LHCN-M2 (cell line): ENCODE data around the gene FAM20C. TPM values are rescaled to one million over a fixed set of nuclear protein-coding genes. Genes with fewer than 3 reads are reported as not detected.
"Not testable (repeated sequence)": the region's sequence is repeated elsewhere in the genome, so short reads cannot be mapped to it uniquely, and the experiment has no call there.

Experiments
- DNase-seq: peaks from one replicate; pipeline ENCODE4 v3.0.0-alpha.2; 2012; ENCODE audit warnings: low read depth
- total RNA-seq: library from RNA; depleted of rRNA; stranded (reverse); fragments of >200 nt; gene quantifications from 2 replicates; pipeline ENCODE4 v1.2.3, GENCODE V29; 2014

The FAM20C gene
- total RNA-seq, 1 experiment from 2014 or later, result 36.4 TPM

GRCh38 chr7:173209-173918 lies 19.0 kb upstream of the FAM20C start:
- no peak for DNase-seq

DNA sequence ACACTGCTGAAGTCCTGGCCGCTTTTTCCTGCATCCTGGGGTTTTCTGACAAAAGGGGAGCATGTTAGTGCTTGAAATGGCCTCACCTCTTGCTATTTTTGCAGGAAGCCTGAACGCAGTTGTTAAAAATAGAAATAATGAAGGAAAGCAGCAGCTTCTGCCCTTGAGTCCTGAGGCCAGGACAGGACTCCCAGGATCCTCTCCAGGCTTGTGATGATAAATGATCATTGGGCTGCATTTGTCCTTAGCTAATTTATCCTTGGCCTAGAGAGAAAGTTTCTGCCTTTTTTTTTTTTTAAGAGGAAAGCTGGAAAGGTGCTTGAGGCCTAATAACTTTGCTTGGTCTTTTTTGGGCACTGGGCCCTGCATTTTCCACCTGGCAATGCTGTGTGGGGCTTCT lies 17.7 kb upstream of the FAM20C start:
- DNase-seq, result no peak

DNA sequence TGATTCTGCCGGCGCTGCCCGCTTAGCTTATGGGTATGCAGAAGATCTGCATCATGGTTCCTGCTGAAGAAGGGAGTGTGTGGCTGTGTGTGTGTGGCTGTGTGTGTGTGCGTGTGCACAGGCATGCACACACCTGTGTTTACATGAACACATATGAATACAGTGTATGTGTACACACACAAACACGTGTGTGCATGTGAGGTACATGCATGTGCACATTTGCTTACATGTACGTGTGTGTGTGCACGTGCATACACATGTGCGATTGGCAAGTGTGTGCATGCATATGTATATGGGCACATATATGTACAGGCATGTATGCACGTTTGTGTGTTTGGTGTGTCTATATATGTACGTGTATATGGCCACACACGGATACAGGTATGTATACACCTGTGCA lies 16.4 kb upstream of the FAM20C start:
- DNase-seq, result no peak

DNA sequence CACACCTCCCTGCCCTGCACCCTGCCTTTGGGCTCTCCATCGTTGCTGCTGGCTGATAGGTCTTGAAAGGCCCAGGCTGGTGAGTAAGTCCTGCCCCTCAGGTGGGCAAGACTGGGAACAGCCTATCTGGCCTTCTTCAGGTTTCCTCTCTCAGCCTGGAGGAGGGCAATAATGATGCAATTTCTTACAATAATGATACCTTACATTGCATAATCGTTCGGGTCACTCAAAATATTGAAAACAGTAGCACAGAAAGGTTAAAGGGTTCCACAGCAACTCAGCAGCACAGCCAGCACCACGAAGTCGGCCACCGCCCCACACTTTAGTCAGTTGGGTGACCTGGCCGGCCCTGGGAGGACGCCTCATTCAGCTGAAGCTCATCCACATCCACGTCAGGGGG lies 16.0 kb upstream of the FAM20C start:
- no peak for DNase-seq

- no peak for DNase-seq
Observed at GRCh38 chr7:176786-177459, 15.4 kb upstream of the FAM20C start.

DNA sequence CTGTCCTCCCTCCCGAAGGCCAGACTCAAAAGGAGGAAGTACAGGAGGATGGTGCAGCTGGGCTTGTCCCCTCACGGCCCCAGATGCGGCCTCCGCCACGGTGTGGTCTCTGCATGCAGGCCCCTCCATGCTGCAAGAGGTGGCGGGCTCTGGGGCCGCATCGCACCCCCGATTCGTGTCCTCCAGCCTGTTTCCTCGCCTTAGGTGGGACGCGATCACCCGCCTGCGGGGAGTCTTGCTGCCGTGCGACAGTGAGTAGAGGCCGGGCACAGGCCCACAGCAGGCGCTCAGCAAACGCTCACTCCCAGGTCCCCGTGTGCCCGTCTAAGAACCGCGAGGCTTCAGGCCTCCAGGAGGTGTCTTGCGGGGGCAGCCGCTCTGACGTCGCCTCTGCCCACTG lies 13.9 kb upstream of the FAM20C start:
- DNase-seq, result no peak

DNA sequence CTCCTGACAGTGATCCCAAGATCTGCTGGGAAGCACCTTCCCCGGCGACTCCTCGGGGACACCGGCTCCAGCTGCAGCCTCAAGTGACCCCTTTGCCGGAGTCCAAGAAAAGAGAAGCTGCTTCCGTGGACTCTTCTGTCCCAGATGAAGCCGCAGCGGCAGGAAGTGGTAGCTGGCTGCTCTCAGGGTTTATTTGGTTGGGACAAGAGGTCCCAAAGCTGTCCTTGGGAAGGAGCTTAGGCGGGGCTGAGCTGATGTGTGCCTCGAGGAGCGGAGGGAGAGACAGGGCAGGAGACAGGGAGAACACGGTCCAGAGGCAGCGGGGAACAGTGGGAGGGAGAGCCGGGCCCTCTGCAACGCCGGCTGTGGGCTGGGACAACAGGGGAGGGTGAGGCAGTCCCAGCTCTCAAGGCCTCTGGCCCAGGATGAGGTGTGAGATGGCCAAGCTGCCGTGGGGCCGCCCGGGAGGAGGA lies 13.1 kb upstream of the FAM20C start:
- no peak for DNase-seq

- no peak for DNase-seq
Observed at GRCh38 chr7:179948-180694, 12.2 kb upstream of the FAM20C start.

- DNase-seq, result no peak
Observed at GRCh38 chr7:181738-182137, 10.6 kb upstream of the FAM20C start.

GRCh38 chr7:182502-182901 lies 9.9 kb upstream of the FAM20C start:
- DNase-seq, result not testable (repeated sequence)

- no peak for DNase-seq
Observed at GRCh38 chr7:183496-184292, 8.7 kb upstream of the FAM20C start.

GRCh38 chr7:184294-185264 lies 7.8 kb upstream of the FAM20C start:
- peak; percentile 45 for DNase-seq

DNA sequence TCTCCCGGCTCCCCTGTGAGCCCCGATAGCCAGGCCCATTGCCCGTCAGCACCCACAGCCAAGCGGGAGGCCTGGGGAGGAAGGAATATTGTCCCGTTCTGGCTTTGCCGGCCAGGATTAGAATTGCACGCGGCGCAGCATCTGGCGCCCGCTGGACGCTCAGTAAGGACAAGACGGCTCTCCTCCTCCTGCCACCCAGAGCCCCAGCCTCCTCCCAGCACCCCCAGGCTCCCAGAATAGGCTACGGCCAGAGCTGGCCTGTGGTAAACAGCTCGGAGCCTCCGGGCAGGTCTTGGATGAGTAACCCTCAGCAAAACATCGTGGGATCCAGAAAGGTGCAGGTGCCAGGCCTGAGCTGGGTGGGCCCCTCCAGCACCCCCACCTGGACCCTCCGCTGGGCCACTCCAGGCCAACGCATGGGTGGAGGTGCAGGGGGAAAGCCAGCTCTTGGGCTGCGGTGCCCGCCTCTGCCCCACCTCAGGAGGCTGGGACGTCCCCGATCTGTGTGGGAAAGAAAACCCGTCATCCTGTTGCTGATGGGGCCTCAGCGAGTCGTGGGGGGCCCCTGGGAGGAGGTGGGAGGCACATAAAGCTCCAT lies 5.8 kb upstream of the FAM20C start:
- DNase-seq, result no peak

GRCh38 chr7:187227-187927 lies 5.0 kb upstream of the FAM20C start:
- no peak for DNase-seq

- DNase-seq, result no peak
Observed at GRCh38 chr7:188174-188573, 4.2 kb upstream of the FAM20C start.

GRCh38 chr7:188727-189500 lies 3.5 kb upstream of the FAM20C start:
- DNase-seq, result no peak

GRCh38 chr7:189719-190118 lies 2.7 kb upstream of the FAM20C start:
- DNase-seq, result no peak

DNA sequence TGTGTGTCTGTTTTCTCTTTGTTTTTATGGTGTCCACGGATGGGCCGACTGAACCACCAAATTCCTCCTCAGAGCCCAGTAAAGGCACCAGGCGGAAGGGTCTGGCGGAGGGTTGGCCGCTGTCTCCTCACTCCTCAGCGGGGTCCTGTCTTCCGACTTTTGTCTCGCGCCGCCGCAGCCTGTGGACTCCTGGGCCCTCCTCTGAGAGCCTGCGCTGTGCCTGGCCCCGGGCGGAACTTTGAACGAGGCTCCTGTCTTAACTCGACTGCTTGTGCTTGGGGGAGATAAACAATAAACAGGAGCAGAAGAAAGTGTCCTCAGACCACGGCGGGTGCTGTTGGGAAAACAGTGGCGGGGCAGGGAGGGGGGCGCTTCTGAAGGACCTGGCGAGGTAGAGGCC lies 2.2 kb upstream of the FAM20C start:
- DNase-seq, result no peak
